ENCODE results near the gene RBPJ.
A peak's percentile ranks its signal among the peaks of the same experiment; 100 is the strongest.

The RBPJ gene

GRCh38 chr4:26298198-26298947 is 22.4 kb upstream of the RBPJ start:
- Histone ChIP-seq H3K9me2 (replicated peaks; ENCODE audit: insufficient read depth, low read length) (no peaks in the 10 kb centered on the region), H3K9me3 (replicated peaks; ENCODE audit: insufficient read depth, low read length) (no peaks in the 10 kb centered on the region), H3K79me2 (ENCODE audit: low read length) (no peaks in the 10 kb centered on the region), H4K20me1 (ENCODE audit: insufficient read depth, low read length) (no peaks in the 10 kb centered on the region), H3K4me2 (ENCODE audit: low read depth, low read length) (no peak overlapping the region), H3K9ac (ENCODE audit: low read length) (no peak overlapping the region), H3K36me3 (replicated peaks; ENCODE audit: insufficient read depth, low read length) (no peaks in the 10 kb centered on the region), H3F3A (ENCODE audit: insufficient read depth, low read length) (no peaks in the 10 kb centered on the region), H3K4me1 (ENCODE audit: low read length) (peaks cover 11% of the 10 kb centered on the region; the same call in 1 of the 2 replicates), H3K4me3 (ENCODE audit: low read length) (no peak overlapping the region), H3K27me3 (replicated peaks; ENCODE audit: insufficient read depth, low read length) (no peaks in the 10 kb centered on the region), H3K27ac (ENCODE audit: low read length) (no peak overlapping the region), H2AFZ (ENCODE audit: low read length) (no peak overlapping the region)
- DNase-seq: no peak
- TF ChIP-seq CTCF (IDR thresholded peaks at IDR 0.05; ENCODE audit: low read length) (no peak), EZH2phosphoT487 (IDR thresholded peaks at IDR 0.05; ENCODE audit: low read length) (no peak), EZH2 (optimal IDR thresholded peaks at IDR 0.05; ENCODE audit: low read depth, low read length) (no peak)

GRCh38 chr4:26299254-26299882 is 21.4 kb upstream of the RBPJ start:
- Histone ChIP-seq H3K4me1 (ENCODE audit: low read length) (peaks cover 11% of the 10 kb centered on the region; the same call in 1 of the 2 replicates), H4K20me1 (ENCODE audit: insufficient read depth, low read length) (no peaks in the 10 kb centered on the region), H3K4me2 (ENCODE audit: low read depth, low read length) (peak overlapping the region; percentile 33), H3K27ac (ENCODE audit: low read length) (no peak overlapping the region), H3F3A (ENCODE audit: insufficient read depth, low read length) (no peaks in the 10 kb centered on the region), H2AFZ (ENCODE audit: low read length) (peak overlapping the region; percentile 38), H3K79me2 (ENCODE audit: low read length) (no peaks in the 10 kb centered on the region), H3K9me2 (replicated peaks; ENCODE audit: insufficient read depth, low read length) (no peaks in the 10 kb centered on the region), H3K9ac (ENCODE audit: low read length) (no peak overlapping the region), H3K36me3 (replicated peaks; ENCODE audit: insufficient read depth, low read length) (no peaks in the 10 kb centered on the region), H3K9me3 (replicated peaks; ENCODE audit: insufficient read depth, low read length) (no peaks in the 10 kb centered on the region), H3K27me3 (replicated peaks; ENCODE audit: insufficient read depth, low read length) (no peaks in the 10 kb centered on the region), H3K4me3 (ENCODE audit: low read length) (peak overlapping the region; percentile 43)
- peak; percentile 56 for DNase-seq
- no peak for TF ChIP-seq EZH2phosphoT487 (IDR thresholded peaks at IDR 0.05; ENCODE audit: low read length)
- no peak for TF ChIP-seq EZH2 (optimal IDR thresholded peaks at IDR 0.05; ENCODE audit: low read depth, low read length)
- TF ChIP-seq CTCF (IDR thresholded peaks at IDR 0.05; ENCODE audit: low read length): no peak

- Histone ChIP-seq H3K9me2 (replicated peaks; ENCODE audit: insufficient read depth, low read length) (no peaks in the 10 kb centered on the region), H3K4me2 (ENCODE audit: low read depth, low read length) (no peak overlapping the region), H3K27ac (ENCODE audit: low read length) (no peak overlapping the region), H4K20me1 (ENCODE audit: insufficient read depth, low read length) (no peaks in the 10 kb centered on the region), H3K79me2 (ENCODE audit: low read length) (no peaks in the 10 kb centered on the region), H3K9ac (ENCODE audit: low read length) (no peak overlapping the region), H2AFZ (ENCODE audit: low read length) (no peak overlapping the region), H3K27me3 (replicated peaks; ENCODE audit: insufficient read depth, low read length) (no peaks in the 10 kb centered on the region), H3K36me3 (replicated peaks; ENCODE audit: insufficient read depth, low read length) (no peaks in the 10 kb centered on the region), H3K4me1 (ENCODE audit: low read length) (peaks cover 11% of the 10 kb centered on the region; the same call in 1 of the 2 replicates), H3F3A (ENCODE audit: insufficient read depth, low read length) (no peaks in the 10 kb centered on the region), H3K9me3 (replicated peaks; ENCODE audit: insufficient read depth, low read length) (no peaks in the 10 kb centered on the region), H3K4me3 (ENCODE audit: low read length) (no peak overlapping the region)
- TF ChIP-seq EZH2phosphoT487 (IDR thresholded peaks at IDR 0.05; ENCODE audit: low read length) (no peak), EZH2 (optimal IDR thresholded peaks at IDR 0.05; ENCODE audit: low read depth, low read length) (no peak), CTCF (IDR thresholded peaks at IDR 0.05; ENCODE audit: low read length) (no peak)
- DNase-seq: no peak
These were observed 20.2 kb upstream of the RBPJ start for GRCh38 chr4:26300314-26301307.

Data from MM.1S (cell line).